Measurements from ENCODE around the gene ACTR1B.
"Not testable (repeated sequence)": the region's sequence is repeated elsewhere in the genome, so short reads cannot be mapped to it uniquely, and the experiment has no call there.

Gene ACTR1B

DNA sequence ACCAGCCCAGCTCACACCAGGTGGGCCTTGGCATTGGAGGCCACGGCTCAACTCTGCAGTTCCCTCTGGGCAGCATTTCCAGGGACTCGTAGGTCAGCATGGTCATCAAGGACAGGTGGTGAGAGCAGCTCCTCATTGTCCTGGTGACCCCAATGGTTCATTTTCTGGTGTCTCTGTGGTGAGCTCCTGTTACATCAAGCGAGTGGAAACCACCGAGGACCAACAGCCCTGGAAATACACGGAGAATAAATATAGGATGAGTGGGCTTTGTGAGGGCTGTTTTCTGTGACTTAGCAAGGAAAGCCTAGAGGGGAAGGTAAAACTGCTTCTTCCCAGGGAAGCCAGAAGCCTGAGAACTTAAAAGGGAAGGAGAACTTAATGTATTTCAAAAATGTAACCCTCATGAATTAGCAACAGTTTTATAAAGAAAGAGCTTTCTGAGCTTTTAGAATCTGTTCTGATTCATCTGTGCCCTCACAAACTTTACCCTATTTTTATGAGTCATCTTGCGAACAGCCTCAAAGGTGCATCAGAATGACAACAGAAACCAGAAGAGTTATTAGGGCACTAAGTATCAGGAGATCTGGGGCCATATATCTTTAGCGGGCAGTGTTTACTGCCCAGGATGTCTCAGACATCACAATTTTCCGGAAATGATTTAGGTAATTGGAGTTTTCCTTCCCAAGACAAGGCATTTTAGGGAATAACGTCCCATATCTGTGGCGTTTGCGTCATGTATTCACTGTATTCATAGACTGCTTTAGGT lies 24.4 kb upstream of the ACTR1B start:
- DNase-seq (ENCODE audit: low spot score), result no peak

DNA sequence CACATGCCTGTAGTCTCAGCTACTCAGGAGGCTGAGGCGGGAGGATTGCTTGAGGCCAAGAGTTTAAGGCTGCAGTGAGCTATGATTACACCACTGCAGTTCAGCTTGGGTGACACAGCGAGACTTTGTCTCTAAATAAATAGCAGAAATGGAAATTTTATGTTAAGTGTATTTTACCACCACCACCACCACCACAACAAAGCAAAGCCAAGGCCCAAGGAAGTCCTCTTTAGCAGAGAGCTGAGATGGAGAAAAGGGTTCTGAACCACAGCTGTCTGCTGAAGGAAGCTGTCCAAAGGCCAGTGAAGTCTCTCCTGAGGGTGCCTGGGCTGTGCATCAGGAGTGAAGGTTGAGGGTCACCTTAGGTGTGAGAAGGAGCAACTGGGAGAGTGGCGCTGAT lies 23.4 kb upstream of the ACTR1B start:
- not testable (repeated sequence) for DNase-seq (ENCODE audit: low spot score)

DNA sequence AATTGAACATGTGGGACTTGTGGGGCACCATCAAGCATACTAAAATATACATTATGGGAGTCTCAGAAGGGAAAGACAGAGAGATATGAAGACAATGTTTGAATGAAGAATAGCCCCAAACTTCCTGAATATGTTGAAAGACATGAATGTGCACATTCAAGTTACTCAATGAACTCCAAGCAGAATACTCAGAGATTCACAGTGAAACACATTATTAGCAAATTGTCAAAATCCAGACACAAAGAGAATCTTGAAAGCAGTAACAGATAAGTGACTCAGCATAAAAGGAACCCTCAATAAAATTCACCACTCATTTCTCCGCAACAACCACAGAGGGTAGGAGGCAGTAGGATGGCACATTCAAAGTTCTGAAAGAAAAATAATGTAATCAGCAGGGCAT lies 14.5 kb upstream of the ACTR1B start:
- no peak for DNase-seq (ENCODE audit: low spot score)

DNA sequence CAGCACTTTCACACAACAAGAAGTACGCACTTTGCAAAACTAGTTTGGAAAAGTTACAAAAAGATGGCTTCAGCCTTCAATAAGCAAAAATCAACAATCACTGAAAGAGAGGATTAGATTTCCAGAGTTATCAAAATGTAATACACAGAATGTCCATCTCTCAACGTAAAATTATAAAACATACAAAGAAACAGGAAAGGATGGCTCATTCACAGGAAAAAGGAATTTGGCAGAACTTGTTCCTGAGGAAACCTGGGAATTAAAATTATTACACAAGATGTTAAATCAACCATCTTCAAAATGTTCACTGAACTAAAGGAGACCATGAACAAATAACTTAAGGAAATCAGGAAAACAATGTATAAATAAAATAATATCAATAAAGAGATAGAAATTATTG lies 13.6 kb upstream of the ACTR1B start:
- DNase-seq (ENCODE audit: low spot score), result no peak

DNA sequence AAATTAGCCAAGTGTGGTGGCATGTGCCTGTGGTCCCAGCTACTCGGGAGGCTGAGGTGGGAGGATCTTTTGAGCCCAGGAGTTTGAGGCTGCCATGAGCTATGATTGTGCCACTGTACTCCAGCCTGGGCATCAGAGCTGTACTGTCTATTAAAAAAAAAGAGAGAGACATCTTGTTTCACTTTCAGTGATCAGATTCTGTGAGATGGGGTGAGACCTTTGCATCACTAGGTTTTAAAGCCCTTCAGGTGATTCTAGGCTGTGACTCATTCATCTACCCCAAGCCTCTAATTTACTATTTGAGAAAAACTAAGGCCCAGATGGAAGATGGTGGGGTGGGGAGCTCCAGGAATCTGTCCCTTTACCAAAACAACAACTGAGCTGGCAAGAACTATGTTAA lies 12.8 kb upstream of the ACTR1B start:
- DNase-seq (ENCODE audit: low spot score), result no peak

DNA sequence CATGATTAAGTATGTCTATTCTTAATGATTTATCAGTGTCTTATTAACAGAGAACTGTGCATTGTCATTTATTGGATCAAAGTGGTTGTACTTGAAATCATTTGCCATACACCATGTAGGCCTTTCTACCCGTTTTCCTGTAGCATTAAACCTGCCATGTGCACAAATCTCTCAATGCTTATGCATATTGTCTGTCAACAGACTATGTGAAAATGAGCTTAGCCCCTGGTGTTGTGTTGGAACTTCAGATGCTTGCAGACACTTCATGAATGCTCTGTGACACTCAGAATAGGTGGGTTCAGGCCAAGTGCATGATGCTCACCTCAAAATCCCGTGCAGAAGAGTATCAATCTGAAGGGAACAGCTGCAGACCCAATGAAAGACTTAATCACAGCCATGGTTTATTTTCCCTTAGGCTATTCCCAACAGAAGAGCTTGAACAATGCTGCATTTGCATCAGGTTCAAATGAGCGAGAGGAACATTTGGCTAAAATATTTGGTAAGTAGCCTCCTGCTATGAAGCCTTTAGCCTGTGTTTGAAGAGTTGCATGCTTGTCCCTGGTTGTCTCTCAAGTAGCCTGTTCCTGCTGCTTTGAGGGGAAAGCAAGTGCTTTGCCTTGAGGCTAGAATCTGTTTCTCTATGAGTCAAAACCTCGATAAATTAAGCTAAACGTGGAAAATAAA lies 11.7 kb upstream of the ACTR1B start:
- DNase-seq (ENCODE audit: low spot score), result no peak

DNA sequence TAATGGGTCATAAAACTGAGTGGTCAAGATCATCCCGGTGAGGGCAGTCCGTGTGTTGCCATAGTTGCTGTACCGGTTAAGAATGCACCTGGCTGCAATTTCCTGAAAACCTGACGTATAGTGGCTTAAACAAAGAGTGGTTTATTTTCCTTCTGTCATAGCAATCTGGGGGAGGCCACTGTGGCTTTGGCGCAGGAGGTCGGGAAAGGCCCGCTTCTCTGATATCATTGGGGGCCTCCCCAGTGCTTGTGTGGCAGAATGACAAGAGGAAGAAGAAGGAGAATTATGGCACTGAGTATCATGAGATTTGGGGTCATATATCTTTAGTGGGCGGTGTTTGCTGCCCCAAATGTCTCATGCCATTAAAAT lies 10.1 kb upstream of the ACTR1B start:
- no peak for DNase-seq (ENCODE audit: low spot score)

DNA sequence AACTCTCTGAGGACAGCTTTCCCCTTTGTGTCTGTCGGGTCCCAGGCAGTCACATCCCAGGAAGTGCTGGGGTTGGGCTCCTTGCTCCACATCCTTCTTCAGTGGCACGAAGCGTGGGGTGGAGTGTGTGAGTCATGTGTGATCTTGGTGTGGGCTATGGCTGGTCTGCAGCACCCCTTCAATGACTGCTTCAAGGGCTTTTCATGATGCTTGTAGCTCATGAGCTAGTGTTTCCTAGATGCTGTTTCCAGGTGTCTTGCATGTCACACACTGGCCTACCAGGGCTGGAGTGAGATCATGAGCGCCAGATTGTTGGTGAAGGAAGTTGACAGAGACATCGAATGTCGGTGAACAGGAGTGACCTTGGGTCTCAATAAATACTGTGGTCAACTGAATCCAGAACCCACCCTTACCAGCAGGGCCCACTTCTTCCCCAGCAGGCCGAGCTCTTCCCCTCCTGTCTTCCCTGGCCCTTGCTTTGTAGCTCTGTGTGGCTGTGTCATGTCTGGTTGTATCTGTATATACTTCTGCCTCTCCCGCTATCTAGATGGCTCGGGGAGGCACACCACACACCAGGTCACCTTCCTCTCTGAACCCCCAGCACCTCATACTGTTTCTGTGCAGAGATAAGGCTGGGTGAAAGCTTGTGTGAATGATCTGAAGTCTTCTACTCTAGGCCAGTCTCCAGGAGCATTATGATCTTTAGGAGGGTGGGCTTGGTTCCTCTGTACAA lies 9.5 kb upstream of the ACTR1B start:
- no peak for DNase-seq (ENCODE audit: low spot score)

DNA sequence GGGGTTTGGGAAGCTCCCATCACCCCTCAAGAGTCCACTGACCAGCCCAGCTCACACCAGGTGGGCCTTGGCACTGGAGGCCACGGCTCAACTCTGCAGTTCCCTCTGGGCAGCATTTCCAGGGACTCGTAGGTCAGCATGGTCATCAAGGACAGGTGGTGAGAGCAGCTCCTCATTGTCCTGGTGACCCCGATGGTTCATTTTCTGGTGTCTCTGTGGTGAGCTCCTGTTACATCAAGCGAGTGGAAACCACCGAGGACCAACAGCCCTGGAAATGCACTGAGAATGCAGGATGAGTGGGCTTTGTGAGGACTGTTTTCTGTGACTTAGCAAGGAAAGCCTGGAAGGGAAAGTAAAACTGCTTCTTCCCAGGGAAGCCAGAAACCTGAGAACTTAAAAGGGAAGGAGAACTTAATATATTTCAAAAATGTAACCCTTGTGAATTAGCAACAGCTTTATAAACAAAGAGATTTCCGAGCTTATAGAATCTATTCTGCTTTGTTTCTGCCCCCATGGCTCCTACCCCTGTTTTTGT lies 8.8 kb upstream of the ACTR1B start:
- not testable (repeated sequence) for DNase-seq (ENCODE audit: low spot score)

DNA sequence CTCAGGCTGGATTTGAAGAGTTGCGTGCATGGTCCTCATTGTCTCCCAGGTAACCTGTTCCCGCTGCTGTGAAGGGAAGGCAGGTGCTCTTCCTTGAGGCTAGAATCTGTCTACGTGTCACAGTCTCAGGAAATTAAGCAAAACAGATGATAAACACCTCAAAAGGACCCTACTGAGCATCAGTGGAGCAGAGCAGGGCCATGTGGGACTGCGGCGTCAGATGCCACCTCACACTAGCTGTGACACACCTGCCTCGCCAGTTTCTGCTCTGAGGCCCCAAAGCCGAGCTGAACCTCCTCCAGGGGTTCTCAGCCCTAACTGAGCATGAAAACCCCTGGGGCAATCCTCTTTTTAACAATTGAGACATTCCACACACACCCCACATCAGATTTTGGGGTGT lies 7.7 kb upstream of the ACTR1B start:
- no peak for DNase-seq (ENCODE audit: low spot score)

DNA sequence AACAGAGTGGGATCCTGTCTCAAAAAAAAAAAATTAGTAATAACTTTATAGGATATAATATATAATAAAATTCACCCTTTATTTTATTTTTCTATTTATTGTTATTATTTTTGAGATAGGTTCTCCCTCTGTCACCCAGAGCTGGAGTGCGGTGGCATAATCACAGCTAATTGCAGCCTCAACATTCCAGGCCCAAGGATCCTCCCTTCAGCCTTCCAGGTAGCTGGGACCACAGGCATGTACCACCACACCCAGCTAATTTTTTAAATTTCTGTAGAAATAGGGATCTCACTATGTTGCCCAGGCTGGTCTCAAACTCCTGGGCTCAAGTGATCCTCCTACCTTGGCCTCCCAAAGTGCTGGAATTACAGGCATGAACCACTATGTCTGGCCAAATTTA lies 6.6 kb upstream of the ACTR1B start:
- no peak for DNase-seq (ENCODE audit: low spot score)

DNA sequence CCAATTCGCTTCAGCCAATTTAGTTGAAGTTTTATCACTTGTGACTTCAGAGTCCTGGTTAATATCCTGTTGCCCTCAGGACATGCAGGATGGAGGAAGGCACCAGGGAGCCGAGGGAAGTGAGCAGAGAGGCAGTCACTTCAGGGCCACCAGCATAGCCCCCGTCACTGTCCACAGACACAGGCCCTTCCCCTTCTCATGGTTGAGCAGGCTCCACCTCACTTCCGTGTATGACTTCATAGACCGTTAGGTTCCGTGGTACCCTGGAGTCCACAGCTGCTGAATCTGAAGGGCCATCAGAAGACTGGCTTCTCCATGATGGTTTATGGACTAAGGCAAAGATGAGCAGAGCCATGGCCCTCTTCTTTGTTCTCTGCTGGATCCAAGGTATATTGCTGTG lies 5.6 kb upstream of the ACTR1B start, which contains the start of gene C2orf92:
Gene C2orf92, plus strand, starts transcription at position 266 of the 400 bp plus-strand sequence. Its CDS starts 76 bp downstream, at position 342.
- no peak for DNase-seq (ENCODE audit: low spot score)

DNA sequence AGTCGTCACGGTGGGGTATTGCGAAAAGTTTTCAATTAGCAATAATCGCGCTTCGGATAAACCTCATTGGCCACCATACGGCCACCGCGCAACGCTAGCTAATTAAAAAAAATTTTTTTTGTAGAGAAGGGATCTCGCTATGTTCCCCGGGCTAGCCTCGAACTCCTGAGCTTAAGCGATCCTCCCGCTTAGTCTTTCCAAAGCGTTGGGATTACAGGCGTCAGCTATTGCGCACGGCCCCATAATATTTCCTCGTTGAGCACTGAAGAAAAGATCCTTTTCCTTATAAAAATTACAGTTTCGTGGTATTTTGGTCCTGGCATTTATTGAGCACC lies 759 bp upstream of the ACTR1B start:
- no peak for DNase-seq (ENCODE audit: low spot score)

DNA sequence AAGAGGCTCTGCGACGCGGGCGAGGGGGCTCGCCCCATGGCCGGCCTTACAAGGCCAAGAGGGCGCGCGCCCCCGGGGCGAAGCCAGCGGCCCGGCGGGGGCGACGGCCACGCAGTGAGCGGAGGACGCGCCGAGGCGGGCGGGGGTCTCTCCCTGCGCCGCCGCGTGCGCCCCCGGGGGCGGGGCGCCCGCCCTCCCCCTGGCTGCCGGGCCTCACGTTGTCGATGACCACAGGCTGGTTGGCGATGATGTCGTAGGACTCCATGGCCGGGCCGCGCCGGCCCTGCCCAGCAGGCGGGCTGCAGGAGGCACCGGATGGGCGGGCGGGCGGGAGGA lies 250 bp downstream of the ACTR1B start:
- DNase-seq (ENCODE audit: low spot score), result no peak

DNA sequence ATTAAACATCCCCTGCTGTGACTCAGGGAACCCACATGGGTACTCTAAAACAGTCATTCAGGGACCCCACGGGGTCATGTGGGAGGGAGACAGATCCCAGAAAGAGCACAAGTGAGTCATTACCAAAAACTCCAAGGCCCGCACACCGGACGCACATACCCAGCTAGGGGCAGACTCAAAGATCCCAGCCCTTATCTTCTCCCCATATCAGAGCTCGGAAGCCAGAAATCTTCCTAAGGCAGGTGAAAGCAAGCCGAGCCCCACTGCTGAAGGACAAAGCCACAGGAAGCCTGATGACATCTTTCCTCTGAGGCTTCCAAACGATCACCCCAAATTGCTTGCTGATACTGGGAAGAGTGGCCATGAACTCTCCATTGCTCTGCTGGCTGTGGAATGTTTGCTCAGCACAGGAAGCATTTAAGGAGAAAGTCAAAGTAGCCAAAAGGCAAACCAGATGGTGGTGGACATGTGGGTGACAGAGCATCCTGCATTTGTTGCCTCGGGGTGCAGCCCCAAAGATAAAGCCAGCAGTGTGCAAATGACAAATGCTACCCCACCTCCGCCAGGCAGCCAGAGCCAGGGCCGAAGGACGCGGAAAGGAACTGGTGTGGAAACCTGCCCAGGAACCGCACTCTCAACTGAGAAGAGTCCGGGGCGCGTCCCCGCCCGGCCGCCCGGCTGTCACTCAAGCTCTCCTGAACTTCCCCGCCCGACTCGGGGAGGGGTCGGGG lies 784 bp downstream of the ACTR1B start:
- peak; percentile 84 for DNase-seq (ENCODE audit: low spot score)

DNA sequence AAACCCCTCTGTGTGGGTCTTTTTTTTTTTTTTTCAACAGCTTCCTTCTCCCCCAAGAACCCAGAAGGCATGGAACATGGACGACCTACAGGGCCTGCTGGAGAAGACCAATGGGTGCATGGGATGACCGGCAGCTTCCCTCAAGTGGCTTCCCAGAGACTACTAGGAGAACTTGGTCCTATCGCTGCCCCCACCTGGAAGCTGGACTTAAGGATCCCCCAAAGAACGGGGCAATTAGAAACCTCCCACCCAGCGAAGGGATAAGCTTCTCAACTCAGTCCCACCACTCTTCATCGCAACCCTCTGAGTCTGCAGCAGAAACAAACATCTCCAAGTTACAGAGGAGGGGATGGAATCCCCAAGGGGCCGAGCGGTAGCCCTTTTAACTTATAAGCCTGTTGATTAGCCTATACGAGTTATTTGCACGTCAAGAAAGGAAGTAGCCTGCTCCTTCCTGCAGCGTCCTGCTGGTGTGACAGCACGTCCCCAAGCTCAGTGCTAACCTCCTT lies 1.4 kb downstream of the ACTR1B start:
- DNase-seq (ENCODE audit: low spot score), result no peak

DNA sequence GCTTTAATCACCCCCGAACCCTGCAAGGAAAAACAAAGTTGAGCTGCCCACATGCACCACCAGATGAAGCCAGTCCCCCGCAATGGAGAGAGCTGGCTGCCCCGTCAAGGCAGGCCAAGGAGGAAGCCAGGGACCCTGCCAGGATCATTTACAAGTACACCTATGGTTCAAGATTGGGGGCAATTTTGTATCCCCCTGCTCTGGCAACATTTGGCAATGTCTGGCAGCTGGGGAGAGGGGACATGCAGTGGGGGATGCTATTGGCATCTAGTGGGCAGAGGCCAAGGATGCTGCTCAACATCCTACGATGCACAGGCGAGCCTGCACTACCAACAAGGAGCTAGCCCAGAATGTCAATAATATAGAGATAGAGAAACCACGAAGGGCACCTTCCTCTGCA lies 1.9 kb downstream of the ACTR1B start:
- DNase-seq (ENCODE audit: low spot score), result no peak

DNA sequence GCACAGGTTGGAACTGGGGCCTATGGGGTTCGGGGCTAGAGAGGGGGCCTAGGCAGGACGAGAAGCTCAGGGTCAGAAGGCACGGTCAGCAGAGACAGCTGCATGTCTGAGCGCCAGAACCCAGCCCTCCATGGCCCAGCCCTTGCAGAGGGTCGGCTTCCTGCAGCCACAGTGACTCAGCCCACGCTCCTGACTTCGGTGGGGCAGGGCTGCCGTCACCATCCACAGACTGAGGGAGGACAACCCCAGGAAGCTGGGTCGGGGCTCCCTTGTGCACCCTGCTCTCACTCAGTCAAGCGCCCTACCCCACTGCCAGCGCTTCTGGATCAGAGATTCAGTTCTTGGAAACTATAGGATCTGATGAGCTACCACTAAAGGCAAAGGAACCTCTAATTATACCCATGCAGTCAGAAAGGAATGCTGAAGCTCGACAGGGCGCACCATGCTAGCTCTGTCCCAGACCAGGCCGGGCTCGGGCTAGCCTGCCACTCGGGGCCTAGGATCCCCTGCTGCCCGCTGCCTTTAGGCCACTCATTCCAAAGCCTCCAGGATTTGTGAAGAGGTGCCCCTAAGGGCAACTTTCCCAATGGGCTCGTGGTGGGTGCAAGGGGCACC lies 3.0 kb downstream of the ACTR1B start:
- no peak for DNase-seq (ENCODE audit: low spot score)

DNA sequence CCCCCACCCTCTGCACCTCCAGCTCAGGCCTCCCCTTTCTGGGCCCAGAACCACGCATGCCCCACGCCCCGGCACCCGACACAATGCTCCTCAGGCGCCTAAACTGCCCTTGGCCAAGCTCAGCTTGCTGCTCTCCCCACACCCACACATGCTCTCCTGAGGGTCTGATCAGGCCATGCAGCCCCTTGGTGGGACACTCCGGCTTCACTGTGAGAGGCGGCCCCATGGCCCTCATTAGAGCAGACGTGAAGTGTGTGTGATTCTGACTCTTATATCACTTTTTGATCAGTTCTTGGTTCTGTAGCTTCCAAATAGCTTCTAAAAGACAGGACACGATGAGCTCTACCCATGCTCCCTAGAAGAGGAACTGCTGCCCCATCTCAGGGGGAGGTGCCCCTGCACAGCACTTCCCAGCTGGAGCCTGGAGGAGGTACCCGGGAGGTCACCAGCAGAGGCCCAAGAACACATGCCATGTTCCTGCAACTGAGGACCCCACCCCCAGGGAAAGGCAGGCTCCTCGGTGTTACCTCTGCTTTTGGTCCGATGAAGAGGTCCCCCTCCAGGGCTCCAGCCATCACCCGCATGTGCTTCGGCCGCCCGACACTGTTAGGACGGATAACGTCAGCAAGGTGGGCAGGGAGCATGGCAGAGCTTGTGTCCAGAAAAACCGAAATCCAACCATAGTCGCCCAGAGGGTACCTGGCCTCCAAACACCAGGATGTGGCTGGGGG lies 3.6 kb downstream of the ACTR1B start:
- no peak for DNase-seq (ENCODE audit: low spot score)

DNA sequence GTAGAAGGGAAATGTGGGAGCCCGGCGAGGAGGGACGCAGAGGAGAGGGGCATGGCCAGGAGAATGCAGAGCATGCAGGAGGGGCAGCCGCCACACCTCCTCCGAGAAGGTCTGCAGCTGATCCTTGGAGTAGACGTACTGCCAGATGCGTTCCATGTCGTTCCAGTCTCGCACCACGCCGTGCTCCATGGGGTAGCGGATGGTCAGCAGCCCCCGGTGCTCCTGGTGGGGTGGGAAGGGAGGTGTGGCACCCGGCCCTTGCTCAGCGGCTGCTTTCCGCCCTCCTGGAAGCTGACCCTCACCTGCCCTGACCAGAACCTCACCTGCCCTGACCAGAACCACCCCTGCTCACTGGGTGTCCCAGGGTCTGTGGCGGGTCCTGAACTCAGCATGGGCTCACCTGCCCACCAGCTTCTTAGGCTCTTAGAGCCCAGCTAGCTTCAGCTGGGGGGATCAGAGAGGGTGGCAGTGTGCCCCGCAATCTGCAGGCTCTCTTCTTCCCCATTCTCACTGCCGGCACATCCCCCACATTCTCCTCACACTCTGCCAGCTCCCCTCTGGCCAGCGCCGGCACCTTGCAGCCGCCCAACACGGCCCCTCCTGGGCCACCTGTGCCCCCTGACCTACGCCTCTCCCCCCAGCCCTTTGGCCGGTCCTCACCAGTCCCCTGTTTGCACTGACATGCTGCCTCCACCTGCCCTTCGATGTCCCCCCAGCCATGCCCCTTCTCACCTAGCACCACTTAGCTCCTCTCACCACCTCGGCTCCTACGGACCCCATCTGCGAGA lies 4.4 kb downstream of the ACTR1B start:
- DNase-seq (ENCODE audit: low spot score), result no peak
